HAP-1 (cell line): ENCODE data around the gene PSMB9.
"Not testable (repeated sequence)": the region's sequence is repeated elsewhere in the genome, so short reads cannot be mapped to it uniquely, and the experiment has no call there.

Experiments used
- DNase-seq, 2 experiments: peaks; one replicate each; pipeline ENCODE4 v3.0.0-alpha.2; 2016 to 2020; ENCODE audit warnings: low spot score in 2 of 2
- H3K27me3 ChIP-seq: fragments of 250-450 bp; sonication (Bioruptor Pico); 2 replicates; pipeline ENCODE4 v1.5.1; 2020; ENCODE audit warnings: low read depth, mild to moderate bottlenecking, moderate library complexity
- H3K36me3 ChIP-seq: fragments of 250-450 bp; sonication (Bioruptor Pico); replicated peaks from 2 replicates; pipeline ENCODE4 v1.5.1; 2020; ENCODE audit warnings: mild to moderate bottlenecking
- H3K4me1 ChIP-seq: fragments of 250-450 bp; sonication (Bioruptor Pico); 2 replicates; pipeline ENCODE4 v1.5.1; 2020; ENCODE audit warnings: mild to moderate bottlenecking
- H3K4me3 ChIP-seq: fragments of 250-450 bp; sonication (Bioruptor Pico); 2 replicates; pipeline ENCODE4 v1.5.1; 2020; ENCODE audit warnings: mild to moderate bottlenecking, moderate library complexity
- H3K9me3 ChIP-seq: fragments of 250-450 bp; sonication (Bioruptor Pico); 2 replicates; pipeline ENCODE4 v1.5.1; 2020; ENCODE audit warnings: mild to moderate bottlenecking, moderate library complexity
- in situ Hi-C: fragments of 300-500 bp; cut with MboI; formaldehyde crosslinking; loops from 3 replicates; pipeline ENCODE4 v1.14.3; 2020; ENCODE audit warnings: low sequenced_read_pairs, inconsistent platforms, mixed read lengths

The PSMB9 gene

DNA sequence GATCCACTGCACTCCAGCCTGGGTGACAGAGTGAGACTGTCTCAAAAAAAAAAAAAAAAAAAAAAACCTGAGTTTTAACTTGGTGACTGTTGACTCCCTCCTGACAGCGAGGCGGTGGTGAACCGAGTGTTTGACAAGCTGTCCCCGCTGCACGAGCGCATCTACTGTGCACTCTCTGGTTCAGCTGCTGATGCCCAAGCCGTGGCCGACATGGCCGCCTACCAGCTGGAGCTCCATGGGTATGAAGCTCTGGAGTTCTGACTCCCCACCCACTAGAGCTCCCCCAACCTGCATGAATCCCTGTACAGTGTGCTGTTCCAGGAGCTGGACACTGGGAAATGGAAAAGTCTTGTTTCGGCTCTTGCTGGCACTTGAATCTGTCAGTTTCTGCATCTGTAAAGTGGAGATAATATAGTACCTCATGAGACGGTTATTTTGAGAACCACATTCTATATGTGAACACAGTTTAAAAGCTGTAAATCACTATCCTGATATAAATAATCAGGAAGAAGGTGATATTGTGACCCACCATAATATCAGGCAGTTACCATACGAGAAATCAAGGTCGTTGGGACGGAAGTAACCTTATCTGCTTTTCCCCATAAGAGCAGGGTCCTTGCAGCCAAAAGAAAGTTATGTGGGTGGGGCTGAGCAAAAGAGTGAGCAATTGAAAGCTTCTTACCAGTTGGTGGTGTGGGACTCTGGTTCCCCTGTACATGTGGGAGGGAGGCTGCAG lies 3.3 kb downstream of the PSMB9 start:
- DNase-seq: no peak
- peaks cover 4% of the 10 kb centered on the region for H3K4me1 ChIP-seq
- H3K36me3 ChIP-seq: no peaks in the 10 kb centered on the region
- no peaks in the 10 kb centered on the region for H3K9me3 ChIP-seq
- H3K27me3 ChIP-seq: no peaks in the 10 kb centered on the region
- H3K4me3 ChIP-seq: no peak overlapping the region
- in situ Hi-C loops: no loop called here

DNA sequence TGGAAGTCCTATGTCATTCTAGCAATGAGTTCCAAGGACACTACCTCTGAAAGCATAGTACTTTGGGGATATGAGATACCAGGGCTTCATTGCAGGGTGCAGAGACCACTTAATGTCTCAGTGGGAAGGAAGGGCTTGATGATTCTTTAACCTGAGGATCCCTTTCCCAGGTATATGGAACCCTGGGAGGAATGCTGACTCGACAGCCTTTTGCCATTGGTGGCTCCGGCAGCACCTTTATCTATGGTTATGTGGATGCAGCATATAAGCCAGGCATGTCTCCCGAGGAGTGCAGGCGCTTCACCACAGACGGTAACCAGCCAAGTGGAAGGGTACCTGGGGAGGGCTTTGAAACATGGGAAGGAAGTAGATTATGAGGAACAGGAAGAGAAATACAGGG lies 4.2 kb downstream of the PSMB9 start:
- H3K4me1 ChIP-seq: no peaks in the 10 kb centered on the region
- no peaks in the 10 kb centered on the region for H3K9me3 ChIP-seq
- no peaks in the 10 kb centered on the region; the same call in 1 of the 2 replicates for H3K27me3 ChIP-seq
- no peak overlapping the region for H3K4me3 ChIP-seq
- in situ Hi-C loops: no loop called here
- DNase-seq: no peak
- H3K36me3 ChIP-seq: no peaks in the 10 kb centered on the region

DNA sequence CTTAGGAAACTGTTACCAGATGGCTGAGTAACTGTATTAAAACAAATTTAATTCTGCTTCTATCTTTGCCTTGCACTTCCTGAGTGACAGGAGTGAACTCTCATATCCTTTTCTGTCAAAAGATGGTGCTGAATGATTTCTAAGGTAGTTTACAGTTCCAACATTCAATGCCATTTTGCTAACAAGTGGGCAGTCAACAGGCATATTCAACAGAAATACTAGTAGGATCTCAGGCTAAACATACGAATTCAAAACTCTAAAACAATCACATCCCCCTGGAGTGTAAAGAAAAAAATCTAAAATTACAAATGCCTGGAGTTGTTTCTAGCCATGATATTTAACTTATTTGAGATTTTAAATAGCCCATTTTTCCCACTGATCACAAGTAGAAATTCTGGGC lies 6.7 kb downstream of the PSMB9 start:
- in situ Hi-C loops: no loop called here

DNA sequence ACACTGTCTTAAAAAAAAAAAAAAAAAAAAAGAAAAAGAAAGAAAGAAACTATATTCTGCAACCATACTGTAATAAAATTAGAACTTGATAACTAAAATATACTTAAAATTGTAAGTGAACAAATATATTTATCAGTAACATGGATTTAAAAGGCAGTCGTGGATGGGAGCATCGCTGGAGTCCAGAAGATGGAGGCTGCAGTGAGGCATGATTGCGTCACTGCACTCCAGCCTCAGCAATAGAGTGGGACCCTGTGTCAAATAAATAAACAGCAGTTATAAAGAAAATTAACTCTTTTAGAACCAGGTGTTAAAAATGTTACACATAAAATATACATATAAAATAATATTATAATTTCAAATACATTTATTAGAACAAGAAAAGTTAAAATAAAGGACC lies 8.7 kb downstream of the PSMB9 start:
- no peak for DNase-seq
- in situ Hi-C loops: no loop called here
- Histone ChIP-seq H3K9me3 (no peaks in the 10 kb centered on the region), H3K27me3 (peaks cover 29% of the 10 kb centered on the region), H3K4me1 (no peaks in the 10 kb centered on the region), H3K4me3 (no peak overlapping the region), H3K36me3 (no peaks in the 10 kb centered on the region)

More for the DNA sequence above, 6.7 kb downstream of the PSMB9 start:
- Histone ChIP-seq H3K4me3 (no peak overlapping the region), H3K9me3 (no peaks in the 10 kb centered on the region), H3K4me1 (no peaks in the 10 kb centered on the region), H3K27me3 (peaks cover 13% of the 10 kb centered on the region), H3K36me3 (no peaks in the 10 kb centered on the region)
- no peak for DNase-seq

DNA sequence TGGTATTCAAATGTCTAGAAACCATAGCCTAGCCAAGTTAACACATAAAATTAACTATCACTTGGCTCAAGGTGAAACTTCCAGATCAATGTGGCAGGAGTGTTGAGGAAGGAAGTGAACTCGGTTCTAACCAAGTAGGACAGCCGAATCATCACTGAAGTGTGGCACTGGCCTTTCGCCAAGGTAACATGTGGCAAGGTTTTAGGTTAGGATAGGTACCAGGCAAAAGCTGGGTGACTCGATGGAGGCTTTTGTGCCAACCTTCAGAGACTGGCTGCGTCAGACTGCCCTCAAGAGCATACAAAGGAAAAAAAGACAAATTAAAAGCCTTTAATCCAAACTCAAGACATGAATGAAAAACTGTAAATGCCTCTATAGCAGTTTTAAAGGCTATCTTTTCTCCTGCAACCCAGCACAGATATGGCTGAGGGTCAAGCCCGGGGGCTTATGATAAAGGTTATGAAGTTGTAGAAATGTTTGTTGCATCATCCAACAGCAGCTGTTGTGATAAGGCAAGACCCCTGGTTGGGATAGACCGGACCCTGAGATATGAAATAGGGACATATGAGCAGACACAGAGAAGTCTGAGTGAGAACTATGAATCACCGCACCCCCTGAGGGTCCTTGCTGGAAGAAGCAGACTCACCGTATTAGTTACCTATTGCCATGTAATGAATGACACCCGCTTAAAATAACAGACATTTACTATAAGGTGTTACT lies 11.9 kb downstream of the PSMB9 start:
- in situ Hi-C loops: no loop called here
- Histone ChIP-seq H3K4me1 (no peaks in the 10 kb centered on the region), H3K4me3 (no peak overlapping the region), H3K27me3 (peaks cover 33% of the 10 kb centered on the region), H3K9me3 (no peaks in the 10 kb centered on the region), H3K36me3 (no peaks in the 10 kb centered on the region)
- no peak for DNase-seq

DNA sequence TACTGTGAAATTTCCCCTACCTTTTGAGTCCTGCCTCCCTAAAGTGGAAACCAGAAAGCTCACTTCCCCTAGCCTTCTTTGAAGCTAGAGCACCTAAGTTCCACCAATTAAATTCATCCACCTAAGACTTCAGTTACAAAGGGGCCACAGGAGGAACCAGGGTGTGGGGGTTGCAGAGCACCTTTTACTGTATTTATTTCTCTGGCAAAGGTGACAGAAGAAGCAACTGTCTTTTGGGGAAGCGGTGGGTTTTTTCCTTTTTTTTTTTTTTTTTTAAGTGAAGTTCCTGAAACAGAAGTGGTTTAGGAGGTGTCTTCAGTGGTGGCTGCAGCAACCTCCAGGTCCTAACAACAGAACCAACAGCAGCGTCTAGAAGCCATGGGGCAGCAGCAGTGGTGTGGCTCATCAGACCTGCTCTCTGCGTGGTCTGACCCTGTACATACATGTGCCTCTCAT lies 13.1 kb downstream of the PSMB9 start:
- Histone ChIP-seq H3K27me3 (peaks cover 37% of the 10 kb centered on the region), H3K9me3 (no peaks in the 10 kb centered on the region), H3K4me3 (no peak overlapping the region), H3K4me1 (no peaks in the 10 kb centered on the region), H3K36me3 (no peaks in the 10 kb centered on the region)
- in situ Hi-C loops: no loop called here
- no peak for DNase-seq

DNA sequence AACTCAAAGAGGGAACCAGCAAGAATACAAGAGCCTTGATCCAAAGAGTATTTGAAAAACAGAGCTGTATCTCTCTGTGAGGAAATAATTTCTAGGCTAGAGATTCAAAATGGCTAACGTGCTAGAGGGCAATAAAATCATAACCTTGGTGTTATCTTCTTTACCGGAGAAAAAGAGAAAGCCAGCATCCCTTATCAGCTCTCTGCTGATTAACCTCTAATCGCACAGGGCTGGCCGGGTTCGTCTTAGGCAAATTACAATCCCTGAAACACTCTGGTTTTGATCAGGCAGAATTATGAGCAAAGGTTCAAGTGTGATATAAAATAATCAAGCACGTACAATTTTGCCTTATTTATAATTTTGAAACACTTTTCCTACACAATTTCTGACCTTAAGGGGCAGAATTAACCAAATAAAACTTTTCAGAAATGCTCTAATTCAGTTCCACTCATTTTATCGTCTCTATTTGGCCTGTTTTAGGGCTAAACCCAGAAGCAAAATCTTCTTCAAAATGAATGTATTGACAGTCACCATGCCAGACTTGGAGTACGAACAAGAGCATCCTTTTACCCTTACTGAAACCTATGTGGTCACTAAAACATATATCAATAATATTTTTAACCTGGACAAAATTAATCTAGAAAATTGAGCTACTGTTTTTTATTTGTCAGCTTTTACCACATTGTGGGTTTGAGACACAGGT lies 13.7 kb downstream of the PSMB9 start:
- H3K9me3 ChIP-seq: no peaks in the 10 kb centered on the region
- no peak for DNase-seq
- H3K4me1 ChIP-seq: no peaks in the 10 kb centered on the region
- no peak overlapping the region for H3K4me3 ChIP-seq
- in situ Hi-C loops: no loop called here
- H3K27me3 ChIP-seq: peaks cover 37% of the 10 kb centered on the region
- no peaks in the 10 kb centered on the region for H3K36me3 ChIP-seq

DNA sequence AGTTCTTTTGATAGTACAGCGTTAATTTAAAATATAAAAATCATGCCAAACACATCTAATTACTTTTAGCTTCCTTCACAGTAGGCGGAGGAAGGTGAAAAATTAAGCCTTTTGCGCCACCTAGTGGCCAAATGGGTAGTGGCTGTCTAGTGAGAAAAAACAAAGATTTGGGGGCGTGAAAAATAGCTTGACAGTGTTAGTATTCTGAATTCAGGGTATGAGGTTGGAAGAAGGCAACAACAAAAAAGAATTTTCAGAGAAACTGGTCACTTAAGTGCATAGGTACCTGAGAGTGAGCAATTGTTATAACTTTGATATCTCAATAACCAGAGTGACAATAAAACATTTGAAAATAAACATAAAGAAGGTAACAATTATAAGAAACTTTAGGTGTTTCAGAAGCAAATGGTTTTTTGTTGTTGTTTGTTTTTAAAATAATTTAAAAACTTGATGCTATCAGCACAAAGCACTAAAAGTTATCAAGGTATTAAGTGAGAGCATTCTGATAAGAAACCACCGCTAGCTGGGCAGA lies 14.3 kb downstream of the PSMB9 start:
- Histone ChIP-seq H3K27me3 (peaks cover 37% of the 10 kb centered on the region), H3K4me1 (no peaks in the 10 kb centered on the region), H3K9me3 (no peaks in the 10 kb centered on the region), H3K36me3 (no peaks in the 10 kb centered on the region), H3K4me3 (no peak overlapping the region)
- DNase-seq: peak; percentile 48 to 83
- in situ Hi-C loops: no loop called here

DNA sequence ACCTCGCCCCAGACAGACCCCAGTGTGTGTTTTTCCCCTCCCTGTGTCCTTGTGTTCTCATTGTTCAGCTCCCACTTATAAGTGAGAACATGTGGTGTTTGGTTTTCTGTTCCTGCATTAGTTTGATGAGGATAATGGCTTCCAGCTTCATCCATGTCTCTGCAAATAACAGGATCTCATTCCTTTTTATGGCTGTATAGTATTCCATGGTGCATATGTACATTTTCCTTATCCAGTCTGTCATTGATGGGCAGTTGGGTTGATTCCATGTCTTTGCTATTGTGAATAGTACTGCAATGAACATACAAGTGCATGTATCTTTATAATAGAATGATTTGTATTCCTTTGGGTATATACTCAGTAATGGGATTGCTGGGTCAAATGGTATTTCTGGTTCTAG lies 20.0 kb downstream of the PSMB9 start:
- H3K27me3 ChIP-seq, DNase-seq, in situ Hi-C loops, H3K4me1 ChIP-seq, H3K9me3 ChIP-seq, H3K36me3 ChIP-seq, H3K4me3 ChIP-seq: not testable (repeated sequence)

DNA sequence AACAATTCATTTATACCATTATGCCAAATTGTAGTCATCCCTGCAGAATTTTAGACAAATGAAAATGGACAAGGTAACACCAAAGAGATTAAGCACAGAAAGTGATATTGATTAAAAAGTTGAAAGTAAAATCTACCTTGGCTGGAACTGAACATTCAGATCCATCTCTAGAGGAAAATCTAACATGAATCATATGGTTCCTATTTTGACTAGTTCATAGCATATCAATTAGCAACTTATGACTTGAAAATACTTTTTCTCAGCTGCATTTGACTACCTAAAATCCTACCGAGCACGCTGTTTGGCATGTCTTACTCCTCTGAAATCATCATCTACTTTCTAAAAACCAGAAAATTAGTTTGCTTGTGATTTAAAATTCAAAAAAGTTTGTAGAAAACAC lies 22.6 kb downstream of the PSMB9 start:
- no peaks in the 10 kb centered on the region for H3K36me3 ChIP-seq
- H3K4me1 ChIP-seq: 0 out of 2 replicates have a peak, but pooled peaks cover 2% of the 10 kb centered on the region
- no peaks in the 10 kb centered on the region for H3K9me3 ChIP-seq
- H3K27me3 ChIP-seq: peaks cover 7% of the 10 kb centered on the region; the same call in 1 of the 2 replicates
- H3K4me3 ChIP-seq: no peak overlapping the region
- DNase-seq: no peak
- in situ Hi-C loops: no loop called here

DNA sequence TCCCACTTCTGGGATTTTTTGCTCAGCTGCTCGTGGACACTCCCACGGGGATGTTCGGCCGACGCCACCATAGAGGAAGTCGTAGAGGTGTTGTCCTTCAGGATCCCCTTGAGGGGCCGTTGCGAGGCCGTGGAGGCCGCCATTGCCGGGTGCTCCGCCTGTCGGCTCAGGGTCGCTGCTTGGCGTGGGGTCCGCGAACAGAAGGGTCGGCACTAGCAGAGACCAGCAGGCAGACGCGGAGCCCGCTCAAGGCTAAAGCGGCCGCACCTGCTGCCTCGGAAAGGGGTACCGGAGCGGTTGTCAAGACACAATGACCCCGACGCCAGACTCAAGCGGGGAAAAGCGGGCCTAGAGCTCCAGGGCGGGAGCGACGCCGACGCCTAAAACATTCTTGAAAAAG lies 25.7 kb downstream of the PSMB9 start:
- Histone ChIP-seq H3K9me3 (no peaks in the 10 kb centered on the region), H3K36me3 (no peaks in the 10 kb centered on the region), H3K4me3 (no peak overlapping the region), H3K4me1 (0 out of 2 replicates have a peak, but pooled peaks cover 2% of the 10 kb centered on the region), H3K27me3 (peaks cover 16% of the 10 kb centered on the region)
- in situ Hi-C loops: no loop called here
- no peak for DNase-seq

DNA sequence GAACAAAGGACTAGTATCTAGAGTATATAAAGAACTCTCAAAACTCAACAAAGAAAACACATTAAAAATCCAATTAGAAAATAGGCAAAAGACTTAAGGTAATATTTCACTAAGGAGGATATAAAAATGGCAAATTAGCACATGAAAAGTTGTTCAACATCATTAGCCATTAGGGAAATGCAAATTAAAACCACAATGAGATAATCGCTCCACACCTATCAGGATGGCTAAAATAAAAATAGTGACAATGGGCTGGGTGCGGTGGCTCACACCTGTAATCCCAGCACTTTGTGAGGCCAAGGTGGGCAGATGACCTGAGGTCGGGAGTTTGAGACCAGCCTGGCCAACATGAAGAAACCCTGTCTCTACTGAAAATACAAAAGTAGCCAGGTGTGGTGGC lies 27.0 kb downstream of the PSMB9 start:
- H3K4me1 ChIP-seq, H3K4me3 ChIP-seq, H3K9me3 ChIP-seq, H3K36me3 ChIP-seq, DNase-seq, in situ Hi-C loops: not testable (repeated sequence)
- H3K27me3 ChIP-seq: peaks cover 13% of the 10 kb centered on the region

DNA sequence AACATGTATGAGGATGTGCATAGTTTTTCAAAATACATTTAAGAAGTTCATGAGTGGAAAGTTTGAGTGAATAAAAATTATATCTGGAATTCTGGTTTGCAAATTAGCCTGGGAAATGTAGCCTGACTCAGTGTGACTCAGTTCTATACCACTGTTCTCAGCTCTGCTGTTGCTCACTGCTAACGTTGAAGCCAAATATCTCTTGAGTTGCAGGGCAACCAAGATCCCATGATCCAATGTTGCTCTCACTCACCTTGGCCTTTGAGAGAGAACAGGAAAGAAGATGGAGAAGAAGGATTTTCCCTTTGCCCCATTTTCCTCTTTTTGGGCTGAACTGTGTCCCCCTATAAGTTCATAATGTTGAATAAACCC lies 28.9 kb downstream of the PSMB9 start:
- no peak overlapping the region for H3K4me3 ChIP-seq
- peaks cover 11% of the 10 kb centered on the region for H3K27me3 ChIP-seq
- in situ Hi-C loops: no loop called here
- H3K4me1 ChIP-seq: 0 out of 2 replicates have a peak, but pooled peaks cover 2% of the 10 kb centered on the region
- DNase-seq: no peak
- no peaks in the 10 kb centered on the region for H3K36me3 ChIP-seq
- H3K9me3 ChIP-seq: no peaks in the 10 kb centered on the region

DNA sequence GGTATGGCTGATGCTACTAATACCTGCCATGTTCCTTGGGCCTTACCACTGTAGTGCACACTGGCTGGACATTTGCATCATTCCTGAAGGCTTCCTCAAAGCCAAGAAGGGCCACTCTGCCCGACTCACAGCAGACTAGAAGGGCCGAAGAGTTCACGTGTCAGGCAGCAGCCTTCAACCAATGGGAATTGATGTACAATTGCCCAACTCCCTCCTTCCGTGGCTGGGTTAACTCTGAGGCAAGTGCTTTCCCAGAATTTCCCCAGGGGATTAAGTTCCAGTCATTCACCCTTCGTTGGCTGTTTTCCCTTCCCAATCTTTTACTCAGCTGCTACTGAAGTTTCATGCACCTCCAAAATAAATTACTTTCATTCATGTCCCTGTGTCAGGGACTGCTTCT lies 29.8 kb downstream of the PSMB9 start:
- in situ Hi-C loops: no loop called here

More for the DNA sequence above, 29.8 kb downstream of the PSMB9 start:
- DNase-seq: peak in 1 of 2 experiments; percentile 16
- Histone ChIP-seq H3K9me3 (no peaks in the 10 kb centered on the region), H3K36me3 (no peaks in the 10 kb centered on the region), H3K27me3 (peaks cover 11% of the 10 kb centered on the region), H3K4me1 (0 out of 2 replicates have a peak, but pooled peaks cover 2% of the 10 kb centered on the region), H3K4me3 (no peak overlapping the region)
